KMS-11 (cell line): ENCODE data around the gene CDK6.

Source experiments
- H2AFZ ChIP-seq: fragments of 200-600 bp; sonication (generic); 2 replicates; pipeline ENCODE4 v1.6.1; 2016; ENCODE audit warnings: antibody characterized with exemption, mixed run types, low read depth
- H3K27ac ChIP-seq: fragments of 200-600 bp; sonication (generic); 2 replicates; pipeline ENCODE4 v1.6.1; 2016; ENCODE audit warnings: mild to moderate bottlenecking, mixed run types
- H3K27me3 ChIP-seq: fragments of 200-600 bp; sonication (generic); 2 replicates; pipeline ENCODE4 v1.6.1; 2017; ENCODE audit warnings: mild to moderate bottlenecking, low read depth, mixed run types, moderate library complexity; ENCODE audit not compliant: insufficient read depth
- H3K36me3 ChIP-seq: fragments of 200-600 bp; sonication (generic); 2 replicates; pipeline ENCODE4 v1.6.1; 2017; ENCODE audit warnings: mild to moderate bottlenecking, mixed run types; ENCODE audit not compliant: insufficient read depth
- H3K4me1 ChIP-seq: fragments of 200-600 bp; sonication (generic); 2 replicates; pipeline ENCODE4 v1.6.1; 2016; ENCODE audit warnings: mild to moderate bottlenecking, low read depth, mixed run types; ENCODE audit not compliant: poor library complexity, severe bottlenecking
- H3K4me2 ChIP-seq: fragments of 200-600 bp; sonication (generic); 2 replicates; pipeline ENCODE4 v1.7.0; 2016; ENCODE audit warnings: mild to moderate bottlenecking, mixed run types
- H3K4me3 ChIP-seq: fragments of 200-600 bp; sonication (generic); IDR thresholded peaks from 2 replicates; pipeline ENCODE4 v1.6.1; 2017; ENCODE audit warnings: low read depth, low read length, mixed read lengths; ENCODE audit not compliant: insufficient read depth
- H3K79me2 ChIP-seq: fragments of 200-600 bp; sonication (generic); 2 replicates; pipeline ENCODE4 v1.6.1; 2016; ENCODE audit warnings: low read depth, mixed run types; ENCODE audit not compliant: insufficient read depth
- H3K9ac ChIP-seq: fragments of 200-600 bp; sonication (generic); 2 replicates; pipeline ENCODE4 v1.6.1; 2016; ENCODE audit warnings: mild to moderate bottlenecking, mixed run types
- H4K20me1 ChIP-seq: fragments of 200-600 bp; sonication (generic); 2 replicates; pipeline ENCODE4 v1.6.1; 2016; ENCODE audit warnings: mild to moderate bottlenecking, mixed run types; ENCODE audit not compliant: insufficient read depth
- CTCF ChIP-seq: fragments of 200-600 bp; sonication (generic); conservative IDR thresholded peaks from 2 replicates; pipeline ENCODE4 v1.6.1; 2017; ENCODE audit warnings: low read depth, mild to moderate bottlenecking, antibody characterized with exemption, low read length, moderate library complexity, mixed read lengths

CDK6 gene

DNA sequence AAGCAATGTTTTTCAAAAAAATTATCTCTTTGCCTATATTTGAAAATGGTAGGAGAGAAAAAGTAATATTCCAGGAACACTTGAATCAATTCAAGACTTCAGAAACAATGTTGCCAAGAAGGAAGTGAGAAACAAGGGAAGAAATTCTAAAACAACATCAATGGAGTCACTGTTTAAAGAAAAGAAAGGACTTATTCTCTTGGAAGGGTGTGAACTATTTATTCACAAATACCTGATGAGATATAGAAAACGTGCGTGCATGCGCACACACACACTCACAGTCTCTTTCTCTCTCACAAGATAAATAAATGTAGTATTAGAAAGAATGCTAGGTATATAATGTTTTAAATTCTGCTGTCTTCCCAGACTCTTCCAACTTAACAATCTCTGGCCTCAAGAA is 128.9 kb downstream of the CDK6 start:
- Histone ChIP-seq H3K4me2 (no peak overlapping the region), H3K27me3 (no peaks in the 10 kb centered on the region), H3K79me2 (peaks cover 79% of the 10 kb centered on the region), H4K20me1 (no peaks in the 10 kb centered on the region), H3K9ac (no peak overlapping the region), H3K4me3 (no peak overlapping the region), H3K36me3 (0 out of 2 replicates have a peak, but pooled peaks cover 2% of the 10 kb centered on the region), H3K27ac (no peak overlapping the region), H3K4me1 (peaks cover 26% of the 10 kb centered on the region), H2AFZ (no peak overlapping the region)
- TF ChIP-seq CTCF: no peak

GRCh38 chr7:92706563-92706962 is 129.8 kb downstream of the CDK6 start:
- H2AFZ ChIP-seq: no peak overlapping the region
- H3K27me3 ChIP-seq: no peaks in the 10 kb centered on the region
- no peak overlapping the region for H3K4me3 ChIP-seq
- no peak for TF ChIP-seq CTCF
- peaks cover 77% of the 10 kb centered on the region for H3K79me2 ChIP-seq
- H3K4me2 ChIP-seq: no peak overlapping the region
- H3K9ac ChIP-seq: no peak overlapping the region
- peaks cover 26% of the 10 kb centered on the region for H3K4me1 ChIP-seq
- 0 out of 2 replicates have a peak, but pooled peaks cover 2% of the 10 kb centered on the region for H3K36me3 ChIP-seq
- H4K20me1 ChIP-seq: no peaks in the 10 kb centered on the region
- no peak overlapping the region for H3K27ac ChIP-seq

- TF ChIP-seq CTCF: no peak
- no peak overlapping the region for H3K4me2 ChIP-seq
- H3K4me3 ChIP-seq: no peak overlapping the region
- no peak overlapping the region for H3K9ac ChIP-seq
- no peak overlapping the region for H2AFZ ChIP-seq
- H3K4me1 ChIP-seq: peaks cover 21% of the 10 kb centered on the region
- peaks cover 79% of the 10 kb centered on the region for H3K79me2 ChIP-seq
- 0 out of 2 replicates have a peak, but pooled peaks cover 2% of the 10 kb centered on the region for H3K36me3 ChIP-seq
- H3K27ac ChIP-seq: no peak overlapping the region
- no peaks in the 10 kb centered on the region for H3K27me3 ChIP-seq
- no peaks in the 10 kb centered on the region for H4K20me1 ChIP-seq
Measured at GRCh38 chr7:92705831-92706230, 130.5 kb downstream of the CDK6 start.

DNA sequence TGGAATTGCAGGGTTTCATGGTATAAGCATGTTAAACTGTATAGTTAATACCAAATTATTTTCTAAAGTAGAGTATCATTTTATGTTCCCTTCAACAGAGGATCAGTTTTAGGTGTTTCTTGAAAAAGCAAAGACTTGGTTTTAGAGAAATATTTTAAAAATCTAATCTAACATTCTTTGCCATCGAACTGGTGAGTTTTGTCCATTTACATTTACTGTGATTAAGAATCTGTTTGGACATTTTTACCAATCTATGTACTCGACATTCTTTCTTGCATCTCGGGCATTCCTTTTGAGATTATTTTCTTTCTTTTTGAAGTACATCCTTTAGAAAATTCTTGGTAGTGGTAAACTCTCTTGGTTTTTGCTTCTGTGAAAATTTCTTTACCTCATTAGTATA is 131.5 kb downstream of the CDK6 start:
- H3K4me2 ChIP-seq: no peak overlapping the region
- H3K9ac ChIP-seq: no peak overlapping the region
- H4K20me1 ChIP-seq: no peaks in the 10 kb centered on the region
- H3K27ac ChIP-seq: no peak overlapping the region
- TF ChIP-seq CTCF: no peak
- H3K27me3 ChIP-seq: no peaks in the 10 kb centered on the region
- peaks cover 79% of the 10 kb centered on the region for H3K79me2 ChIP-seq
- no peak overlapping the region for H3K4me3 ChIP-seq
- H3K4me1 ChIP-seq: peaks cover 14% of the 10 kb centered on the region
- H3K36me3 ChIP-seq: 0 out of 2 replicates have a peak, but pooled peaks cover 2% of the 10 kb centered on the region
- no peak overlapping the region for H2AFZ ChIP-seq
